Measurements from ENCODE around the gene LRRC4C.

Gene LRRC4C

DNA sequence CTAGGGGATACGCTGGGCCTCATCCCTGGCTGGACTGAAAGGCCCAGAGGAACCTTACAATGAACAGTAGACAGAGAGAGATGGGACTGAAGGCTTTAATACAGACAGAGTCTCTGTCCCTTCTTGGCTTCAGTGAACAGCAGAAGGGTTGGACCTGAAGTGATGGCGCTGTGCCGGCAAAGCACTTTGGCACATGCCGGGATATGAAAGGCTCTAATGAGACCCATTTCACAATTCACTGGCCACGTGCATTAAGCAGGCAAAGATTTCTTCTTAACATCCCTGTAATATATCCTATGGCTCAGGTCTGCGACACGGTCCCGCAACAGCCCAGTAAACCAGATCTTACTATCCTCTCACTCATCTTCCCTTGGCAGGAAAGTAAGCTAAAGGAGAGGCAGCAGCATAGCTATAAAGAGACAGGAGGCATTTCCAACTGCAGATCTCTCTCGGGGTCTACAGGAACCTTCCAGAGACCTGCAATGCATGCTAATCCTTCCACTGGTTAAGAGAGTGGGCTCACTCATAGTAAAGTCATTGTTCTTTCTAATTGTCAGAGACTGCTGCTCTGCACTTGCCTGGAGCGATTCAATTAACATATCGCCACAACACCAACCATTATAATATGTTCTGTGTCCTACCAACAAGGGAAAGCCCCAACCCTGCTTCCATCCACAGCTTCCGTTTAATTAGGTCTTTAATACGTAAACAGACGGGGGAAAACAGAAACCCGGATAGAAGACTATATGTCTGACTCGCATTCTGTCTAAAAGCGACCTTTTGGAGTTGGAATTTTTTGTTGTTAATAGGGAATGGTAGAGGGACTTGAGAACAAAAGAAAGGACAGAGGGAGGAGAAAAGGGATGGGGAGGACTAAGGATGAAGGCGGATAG, 1179.0 kb downstream of the LRRC4C start:
- DNase-seq, result no peak

DNA sequence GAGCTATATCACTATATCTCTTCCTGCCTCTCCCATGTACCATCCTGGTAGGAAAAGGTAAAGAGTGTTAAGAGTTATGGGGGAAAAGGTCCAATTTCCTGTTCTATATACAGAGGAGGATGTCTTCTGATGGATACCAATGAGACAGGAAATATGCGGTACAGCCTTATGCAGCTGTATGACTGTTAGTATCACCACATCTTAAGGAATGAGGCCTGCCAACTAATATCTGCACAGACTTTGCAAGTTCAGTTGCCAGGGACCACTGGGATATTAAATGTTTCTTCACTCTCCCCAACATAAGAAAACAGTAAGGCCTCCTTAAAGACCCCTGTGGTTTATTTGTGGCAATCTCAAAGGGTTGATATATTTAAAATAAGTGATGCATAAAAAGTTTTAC, 1182.5 kb downstream of the LRRC4C start:
- no peak for DNase-seq

DNA sequence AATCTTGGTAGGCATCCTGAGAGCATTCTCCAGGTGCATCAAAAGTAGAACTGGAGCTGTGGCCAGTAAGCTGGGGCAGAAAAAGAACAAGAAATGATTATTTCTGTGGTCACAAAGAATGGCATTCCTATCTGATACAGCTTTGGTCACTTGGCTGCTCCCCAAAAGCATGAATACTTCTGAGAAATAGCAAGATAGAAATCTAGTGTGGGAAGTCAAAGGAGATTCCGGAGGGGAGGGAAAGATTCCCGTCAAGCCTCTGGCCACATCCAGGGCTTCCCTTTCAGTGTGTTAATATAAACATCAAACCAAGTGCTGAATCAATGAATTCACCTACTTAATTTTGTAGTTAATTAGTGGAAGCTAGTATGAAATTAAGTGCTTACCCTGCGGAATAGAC, 1185.4 kb downstream of the LRRC4C start:
- DNase-seq, result no peak

DNA sequence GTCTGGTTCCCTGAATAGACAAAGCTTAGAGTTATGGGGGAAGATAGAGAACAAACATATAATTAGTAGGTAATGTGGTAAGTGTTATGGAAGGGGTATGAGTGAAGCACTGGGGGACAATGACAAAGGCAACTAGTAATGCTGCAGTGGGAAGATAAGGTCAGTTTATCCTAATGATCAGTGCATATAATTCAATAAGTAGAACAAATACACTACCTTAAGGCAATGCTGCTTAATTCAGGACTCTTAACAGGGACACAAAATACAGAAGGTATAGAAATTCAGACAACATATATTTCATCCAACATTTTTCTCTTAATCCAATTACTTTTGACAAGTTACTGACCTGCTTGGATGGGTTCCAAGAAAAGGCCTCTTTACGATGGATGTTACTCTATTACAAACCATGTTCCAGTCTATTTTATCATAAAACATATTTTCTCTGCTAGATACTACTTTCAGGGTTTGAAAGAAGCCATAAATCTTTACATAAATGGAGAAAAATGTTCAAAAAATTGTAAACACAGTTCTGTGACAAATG, 1186.2 kb downstream of the LRRC4C start:
- DNase-seq, result no peak

- DNase-seq, result no peak
These were observed 1188.1 kb downstream of the LRRC4C start for GRCh38 chr11:40271361-40271760.

DNA sequence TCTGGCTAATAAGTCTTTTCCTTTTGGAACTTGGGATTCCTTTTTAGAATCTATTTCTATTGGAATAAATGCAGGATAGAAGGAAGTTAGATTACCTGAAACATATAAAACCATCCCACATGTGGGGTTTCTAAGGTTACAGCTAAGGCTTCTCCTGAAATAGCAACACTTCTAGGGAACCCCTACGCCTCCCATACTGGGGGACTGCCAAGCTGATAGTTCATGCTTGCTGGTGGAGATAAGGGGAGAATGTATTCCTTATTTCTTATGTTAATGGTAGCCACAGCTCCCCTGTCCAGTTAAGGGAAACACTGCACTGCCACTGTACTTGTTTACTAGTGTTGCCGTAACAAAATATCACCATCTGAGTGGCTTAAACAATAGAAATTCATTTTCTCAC, 1189.6 kb downstream of the LRRC4C start:
- DNase-seq, result no peak

DNA sequence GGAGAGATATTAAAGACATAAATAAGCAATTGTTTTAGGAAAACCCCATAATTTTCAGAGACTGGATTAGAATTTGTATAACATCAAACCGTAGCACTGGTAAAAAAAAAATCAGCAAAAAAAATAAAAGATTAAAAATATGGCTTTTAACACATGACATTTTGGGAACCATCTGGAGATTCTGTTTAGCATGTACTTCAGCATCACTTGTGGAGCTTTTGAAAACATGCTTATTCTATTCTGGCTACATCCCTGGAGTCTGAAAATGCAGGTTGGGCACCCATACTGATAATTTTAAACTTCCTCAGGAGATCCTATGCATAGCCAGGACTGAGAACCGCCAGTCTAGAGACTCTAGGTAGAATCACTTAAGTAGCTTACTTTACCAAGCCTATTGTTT, 1190.9 kb downstream of the LRRC4C start:
- DNase-seq, result no peak

DNA sequence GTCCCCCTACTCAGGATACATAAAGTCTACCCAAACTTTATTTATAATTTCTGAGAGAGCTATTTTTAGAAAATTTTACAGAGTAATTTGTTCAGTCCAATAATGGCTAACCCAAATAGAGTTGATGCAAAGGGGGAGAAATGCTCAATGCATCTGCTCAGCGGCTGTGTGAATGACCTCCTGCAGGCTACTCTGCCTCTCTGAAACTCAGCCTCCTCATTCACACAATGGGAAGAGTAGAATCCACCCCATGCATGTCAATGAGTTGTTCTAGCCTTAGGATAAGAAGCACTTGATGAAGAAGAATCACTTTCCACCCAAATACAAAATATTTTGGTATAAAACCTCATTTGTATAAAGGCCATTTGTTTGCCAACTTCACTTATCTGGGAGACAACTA, 1204.0 kb downstream of the LRRC4C start:
- DNase-seq, result no peak

- no peak for DNase-seq
These were observed 1206.3 kb downstream of the LRRC4C start for GRCh38 chr11:40253166-40253565.

GRCh38 chr11:40252236-40252635, 1207.2 kb downstream of the LRRC4C start:
- DNase-seq, result no peak

DNA sequence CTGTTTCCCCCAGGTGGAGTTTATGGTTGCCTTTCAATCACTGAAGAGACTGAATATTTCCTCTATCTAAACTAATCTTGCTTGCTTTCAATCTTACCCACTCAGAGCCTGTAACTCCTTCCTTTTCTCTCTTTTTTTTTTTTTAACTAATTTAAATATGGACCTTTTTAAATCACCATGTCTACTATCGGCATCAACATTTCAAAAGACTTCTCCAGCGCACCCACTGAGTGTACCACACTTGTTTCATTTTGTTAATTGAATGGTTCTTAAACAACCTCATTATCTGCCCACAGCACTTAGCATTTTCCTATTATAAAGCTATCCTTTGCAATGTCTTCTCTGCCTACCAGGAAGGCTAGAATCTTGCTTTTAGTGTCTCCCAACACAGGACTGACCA, 1212.5 kb downstream of the LRRC4C start:
- no peak for DNase-seq

- DNase-seq, result no peak
These were observed 1217.9 kb downstream of the LRRC4C start for GRCh38 chr11:40241524-40242051.

- no peak for DNase-seq
These were observed 1219.2 kb downstream of the LRRC4C start for GRCh38 chr11:40240284-40240683.

- no peak for DNase-seq
These were observed 1222.9 kb downstream of the LRRC4C start for GRCh38 chr11:40236526-40236925.

- no peak for DNase-seq
These were observed 1223.6 kb downstream of the LRRC4C start for GRCh38 chr11:40235841-40236240.

DNA sequence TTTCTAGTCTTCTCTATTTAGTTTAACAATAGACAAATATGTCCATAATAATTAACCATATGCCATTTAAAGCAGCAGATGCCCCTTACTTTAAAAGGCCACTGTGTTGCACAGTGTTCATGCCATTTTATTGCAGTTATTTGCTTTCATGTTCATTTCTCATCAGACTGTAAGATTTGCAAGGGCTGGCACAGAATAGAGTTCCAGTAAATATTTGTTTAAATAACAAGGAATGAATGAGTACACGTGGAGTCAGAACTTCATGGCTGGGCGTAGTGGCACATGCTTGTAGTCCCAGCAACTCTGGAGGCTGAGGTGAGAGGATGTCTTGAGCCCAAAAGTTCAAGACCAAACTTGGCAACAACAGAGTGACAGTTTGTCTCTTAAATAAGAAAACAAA, 1228.6 kb downstream of the LRRC4C start:
- DNase-seq, result no peak

- no peak for DNase-seq
These were observed 1230.8 kb downstream of the LRRC4C start for GRCh38 chr11:40228662-40229061.

DNA sequence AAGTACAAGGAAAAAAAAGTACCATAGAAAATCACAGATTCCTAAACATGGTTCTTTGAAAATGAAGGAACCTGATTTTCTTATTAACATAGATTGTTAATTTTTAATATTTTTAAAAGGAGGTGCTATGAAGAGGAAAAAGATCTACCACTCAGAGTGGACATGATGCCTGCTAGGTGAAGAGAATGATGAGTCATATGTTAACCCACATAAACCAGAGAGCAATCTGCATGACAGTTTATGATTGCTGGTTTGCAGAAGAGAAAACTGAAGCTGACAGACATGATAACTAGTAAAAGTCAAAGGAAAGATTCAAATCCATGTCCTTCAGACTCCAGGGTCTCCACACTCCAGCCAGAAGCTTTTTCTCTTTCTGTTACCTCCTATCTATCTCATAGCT, 1231.7 kb downstream of the LRRC4C start:
- DNase-seq, result no peak

- DNase-seq, result no peak
These were observed 1232.8 kb downstream of the LRRC4C start for GRCh38 chr11:40226654-40227053.

DNA sequence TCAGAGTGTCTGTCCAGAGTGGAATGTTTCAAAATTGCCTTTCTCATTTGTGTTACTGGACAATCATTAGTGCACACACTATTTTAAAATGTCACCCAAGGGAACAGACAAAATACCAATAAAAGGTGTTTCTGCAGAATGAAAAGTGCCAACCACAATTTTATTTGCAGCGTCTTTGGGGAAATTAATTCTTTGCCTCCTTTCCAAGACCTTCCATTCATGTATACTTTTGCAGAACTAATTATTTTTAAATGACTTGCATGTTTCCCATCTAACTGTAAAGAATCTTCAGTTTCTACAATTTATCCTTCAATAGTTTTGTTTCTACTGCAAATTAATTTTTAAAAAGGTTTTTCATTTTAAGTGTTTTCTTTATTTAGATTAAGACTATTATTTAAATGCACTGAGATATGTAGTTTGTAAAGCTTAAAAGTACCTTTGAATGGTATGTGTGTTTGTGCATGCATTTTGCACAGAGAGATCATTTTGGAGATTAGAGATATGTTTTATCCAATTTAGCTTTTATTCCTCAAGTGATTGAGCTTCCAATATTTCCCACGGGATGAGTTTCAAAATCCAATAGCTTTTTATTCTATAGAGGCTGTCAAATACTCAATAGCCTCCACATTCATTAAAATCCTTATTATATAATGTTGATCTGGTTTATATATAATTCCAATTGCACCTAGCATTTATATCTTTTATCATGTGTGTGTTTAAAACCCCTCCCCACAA, 1235.7 kb downstream of the LRRC4C start:
- DNase-seq, result no peak

DNA sequence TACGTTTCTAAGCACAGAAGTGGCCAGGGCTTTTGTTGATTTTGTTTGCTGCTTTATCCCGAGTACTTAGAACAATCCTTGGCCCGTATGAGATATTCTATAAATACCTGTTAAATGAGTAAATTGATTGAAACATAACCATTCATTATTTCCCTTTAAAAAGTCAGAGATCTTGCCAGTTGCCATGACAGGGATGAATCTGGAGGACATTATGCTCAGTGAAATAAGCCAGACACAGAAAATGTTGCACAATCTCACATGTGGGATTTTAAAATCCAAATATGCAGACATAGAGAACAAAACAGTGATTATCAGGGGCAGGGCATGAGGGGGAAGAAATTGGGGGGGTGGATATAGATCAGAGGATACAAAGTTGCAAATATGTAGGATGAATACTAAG, 1240.1 kb downstream of the LRRC4C start:
- no peak for DNase-seq

- no peak for DNase-seq
These were observed 1243.9 kb downstream of the LRRC4C start for GRCh38 chr11:40215556-40215955.

- no peak for DNase-seq
These were observed 1252.0 kb downstream of the LRRC4C start for GRCh38 chr11:40207416-40207815.

DNA sequence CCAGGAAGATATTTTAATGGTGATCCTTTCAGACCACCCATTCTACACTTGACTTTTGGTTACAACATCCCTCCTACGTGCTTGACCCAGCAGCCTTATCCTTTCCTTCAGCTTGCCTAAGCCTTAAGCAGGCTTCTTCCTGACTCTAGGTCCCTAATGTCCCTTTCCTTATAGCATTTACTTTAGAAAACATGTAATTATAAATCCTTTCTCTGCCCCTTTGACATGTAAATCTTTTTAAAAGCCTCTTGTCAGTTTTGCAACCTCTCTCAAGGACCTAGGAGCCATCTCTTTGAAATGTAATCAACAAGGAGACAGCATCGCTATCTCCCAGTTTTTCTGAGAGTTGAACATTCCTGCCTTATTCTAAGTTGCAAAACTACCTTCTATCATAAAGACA, 1255.2 kb downstream of the LRRC4C start:
- DNase-seq, result no peak

Measured in MV-4-11 (cell line).